ENCODE measurements around the gene TMEM30A. TPM values are rescaled to one million over a fixed set of nuclear protein-coding genes. Genes with fewer than 3 reads are reported as not detected.

The TMEM30A gene
- total RNA-seq, 1 experiment from 2014 or later, result 198 TPM

DNA sequence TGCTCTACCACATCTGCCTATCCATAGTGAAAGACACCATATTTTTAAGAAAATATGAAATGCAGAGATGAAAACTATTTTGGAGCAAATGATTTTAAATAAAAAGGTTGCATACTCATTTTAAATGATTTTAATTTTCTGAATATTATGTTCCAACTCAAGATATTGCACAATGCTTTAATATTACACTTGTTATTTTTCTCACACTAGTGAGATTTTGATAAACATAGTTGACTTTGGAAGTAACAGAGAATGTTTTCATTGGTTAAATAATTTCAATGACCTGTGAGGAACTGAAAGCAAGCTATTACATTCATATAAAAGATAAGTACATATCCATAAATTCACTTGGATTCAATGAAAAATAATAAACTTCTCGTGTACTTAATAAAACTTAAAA is 7.2 kb upstream of the TMEM30A start:
- no peak for DNase-seq (ENCODE audit: low read depth)

DNA sequence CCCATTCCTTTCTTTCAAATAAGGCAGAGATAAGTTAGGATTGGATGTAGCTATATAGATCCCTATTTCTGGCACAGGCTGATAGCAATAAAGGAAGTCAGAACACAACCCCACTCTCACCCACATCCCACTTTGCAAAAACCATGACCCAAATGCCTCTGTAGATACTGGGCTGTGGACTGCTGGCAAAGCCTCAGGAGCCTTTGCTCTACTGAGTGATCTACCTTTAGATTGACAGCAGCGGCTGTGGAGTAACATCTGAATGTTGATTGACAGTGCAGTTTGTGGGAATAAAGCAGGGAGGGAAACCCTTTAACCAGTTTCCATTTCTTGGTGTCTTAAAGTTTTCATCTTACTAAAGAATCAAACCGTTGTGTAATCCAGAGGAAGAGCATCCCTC is 6.7 kb upstream of the TMEM30A start:
- DNase-seq (ENCODE audit: low read depth), result no peak

DNA sequence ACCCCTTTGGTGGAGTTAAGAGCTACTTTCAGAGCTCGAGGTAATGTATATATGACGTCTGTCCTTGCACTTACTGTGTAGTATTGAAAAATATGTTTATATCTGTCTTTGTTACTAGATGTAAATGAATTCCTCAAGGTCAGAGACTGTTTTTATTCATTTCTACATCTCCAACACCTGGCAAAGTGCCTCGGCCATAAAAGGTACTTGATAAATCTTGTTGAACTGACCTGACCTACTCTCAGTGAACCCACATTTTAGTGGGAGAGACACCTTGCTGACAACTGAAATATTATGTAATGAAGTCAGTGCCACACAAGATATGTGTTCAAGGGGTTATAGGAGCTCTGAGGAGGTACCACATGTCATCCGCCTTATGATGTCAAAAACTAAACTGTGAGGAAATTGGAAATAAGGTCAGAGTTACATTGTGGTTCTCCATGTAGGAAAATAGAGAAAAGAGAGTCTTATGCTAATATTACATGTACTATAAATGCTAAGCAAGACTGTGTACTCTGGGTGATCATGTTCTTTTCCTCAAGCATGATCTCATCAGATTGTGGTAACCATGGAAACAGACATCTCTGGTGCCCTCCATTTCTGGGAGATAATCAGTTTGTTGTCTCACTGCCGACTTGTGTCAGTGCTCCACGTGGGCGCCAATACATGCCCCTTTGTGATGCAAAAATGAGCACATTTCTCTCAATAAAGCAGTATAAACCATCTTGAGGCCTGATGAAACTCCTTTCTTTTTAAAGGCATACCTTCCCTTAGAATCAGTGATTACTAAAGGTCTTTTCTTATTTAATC is 5.7 kb upstream of the TMEM30A start:
- DNase-seq (ENCODE audit: low read depth), result no peak

DNA sequence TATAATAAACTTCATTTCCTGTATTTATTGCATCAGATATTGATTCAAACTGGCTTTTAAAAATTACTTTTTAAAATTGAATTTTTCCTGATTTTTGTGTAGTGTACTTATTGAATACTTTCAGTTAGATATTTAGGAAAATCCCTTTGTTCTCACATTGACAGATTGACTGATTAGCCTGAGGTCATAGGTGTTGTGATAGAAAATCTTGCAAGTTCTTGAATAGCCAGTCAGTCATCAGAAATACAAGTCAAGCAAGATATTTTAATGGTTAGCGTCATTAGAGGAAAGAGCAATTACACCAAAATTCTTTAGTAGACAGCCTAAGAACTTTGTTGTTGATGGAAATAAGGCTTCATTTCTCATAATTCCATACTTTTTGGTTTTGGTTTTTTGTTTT is 3.4 kb upstream of the TMEM30A start:
- no peak for DNase-seq (ENCODE audit: low read depth)

DNA sequence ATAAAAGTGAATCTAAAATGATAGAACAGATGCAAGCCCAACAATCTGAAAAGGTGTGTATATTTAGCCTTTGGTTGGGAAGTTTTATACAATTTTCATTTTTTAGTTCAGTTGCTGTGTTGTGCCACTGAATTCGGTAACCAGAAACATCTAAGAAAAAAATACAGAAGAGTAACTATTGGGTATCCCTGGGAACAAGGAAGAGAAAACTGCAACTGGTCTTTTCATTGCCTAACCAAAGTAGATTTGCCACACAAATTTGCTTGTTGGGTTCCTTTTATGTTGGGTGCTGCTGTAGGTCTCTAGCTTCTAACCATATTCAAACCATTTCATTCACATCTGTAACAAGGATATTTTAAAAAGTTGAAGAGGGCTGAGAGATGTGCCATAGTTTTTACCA is 2.8 kb upstream of the TMEM30A start:
- DNase-seq (ENCODE audit: low read depth), result no peak

DNA sequence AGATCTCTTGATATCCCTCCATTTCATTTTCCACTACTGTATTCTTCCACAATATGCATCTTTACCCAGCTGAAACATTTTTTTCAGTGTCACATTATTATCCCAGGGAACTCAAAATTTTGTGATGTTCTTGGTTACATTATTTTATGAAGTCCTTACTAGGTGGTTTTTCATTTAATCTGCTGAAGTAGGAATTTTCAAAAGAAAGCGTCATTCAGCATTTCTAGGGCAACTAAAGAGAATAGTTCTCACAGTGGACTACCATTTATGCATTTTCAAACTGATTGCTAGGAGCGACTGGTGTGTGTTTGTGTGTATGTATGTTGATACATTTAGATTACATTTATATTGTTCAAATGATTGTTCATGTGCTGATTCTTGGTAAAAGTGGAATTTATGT is 2.4 kb upstream of the TMEM30A start:
- DNase-seq (ENCODE audit: low read depth), result no peak

DNA sequence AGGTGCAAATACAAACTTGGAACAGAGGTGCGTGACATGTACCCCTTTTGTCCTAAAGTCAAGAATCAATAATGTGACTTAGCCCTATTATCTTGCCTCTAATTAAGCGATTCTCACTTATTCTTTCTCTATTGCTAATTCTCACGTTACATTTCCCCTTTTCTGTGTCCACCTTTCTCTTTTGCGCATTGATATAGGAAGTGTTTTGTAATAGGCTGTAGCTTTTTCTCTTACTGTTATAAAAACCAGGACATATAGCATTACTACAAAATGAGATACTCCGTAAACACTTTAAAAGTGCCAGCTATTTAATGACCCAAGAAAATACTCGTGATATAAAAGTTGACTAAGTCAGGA is 669 bp upstream of the TMEM30A start:
- no peak for DNase-seq (ENCODE audit: low read depth)

DNA sequence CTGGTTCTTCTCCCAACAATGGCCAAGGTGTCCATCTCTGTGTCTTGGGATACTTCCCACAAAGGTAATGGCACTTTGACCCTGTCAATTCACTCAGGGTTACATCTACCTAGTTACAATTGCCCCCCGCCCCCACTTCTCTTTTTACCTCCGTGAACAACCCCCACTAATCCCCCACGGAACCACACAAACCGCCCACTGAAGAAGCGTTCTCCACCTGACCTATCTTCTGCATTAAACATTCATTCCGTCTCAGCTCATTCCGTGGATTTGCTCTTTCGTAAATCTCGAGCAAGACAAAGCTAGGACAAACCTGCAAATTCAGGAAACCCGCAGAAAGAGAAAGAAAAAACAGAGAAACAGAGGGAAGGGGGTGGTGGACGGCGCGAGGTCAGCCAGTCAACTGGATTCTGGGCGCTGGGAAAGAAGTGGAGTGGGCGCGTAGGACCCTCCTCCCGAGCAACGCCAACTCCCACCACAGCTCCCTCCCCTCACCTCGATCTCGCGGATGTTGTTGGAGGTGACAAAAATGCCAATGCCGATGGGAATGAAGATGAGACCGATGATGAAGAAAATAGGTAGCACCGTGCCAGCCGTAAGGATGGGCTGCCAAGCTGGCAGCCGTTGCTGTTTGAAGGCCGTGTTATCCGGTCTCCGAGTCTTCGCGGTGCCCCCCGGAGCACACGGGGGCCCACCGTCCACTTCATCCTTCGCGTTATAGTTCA is 523 bp downstream of the TMEM30A start:
- DNase-seq (ENCODE audit: low read depth), result peak; percentile 51

DNA sequence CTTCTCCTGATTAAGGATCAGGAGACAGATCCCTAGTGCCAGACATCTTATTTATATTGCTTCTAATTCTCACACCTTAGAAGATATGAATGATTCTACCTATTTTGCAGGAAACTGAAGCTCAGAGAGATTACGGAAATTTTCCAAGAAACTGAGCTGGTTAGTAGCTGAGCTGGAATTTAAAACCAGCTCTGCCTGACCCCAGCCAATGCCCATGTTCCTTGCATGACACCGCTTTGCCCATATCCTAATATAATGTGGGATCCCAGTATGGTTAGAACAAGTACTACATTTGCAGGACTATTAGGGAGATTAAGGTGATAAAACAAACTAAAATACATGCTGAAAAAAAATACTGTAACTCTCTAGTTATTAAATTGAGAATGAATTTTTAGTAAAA is 1.9 kb downstream of the TMEM30A start:
- DNase-seq (ENCODE audit: low read depth), result no peak

DNA sequence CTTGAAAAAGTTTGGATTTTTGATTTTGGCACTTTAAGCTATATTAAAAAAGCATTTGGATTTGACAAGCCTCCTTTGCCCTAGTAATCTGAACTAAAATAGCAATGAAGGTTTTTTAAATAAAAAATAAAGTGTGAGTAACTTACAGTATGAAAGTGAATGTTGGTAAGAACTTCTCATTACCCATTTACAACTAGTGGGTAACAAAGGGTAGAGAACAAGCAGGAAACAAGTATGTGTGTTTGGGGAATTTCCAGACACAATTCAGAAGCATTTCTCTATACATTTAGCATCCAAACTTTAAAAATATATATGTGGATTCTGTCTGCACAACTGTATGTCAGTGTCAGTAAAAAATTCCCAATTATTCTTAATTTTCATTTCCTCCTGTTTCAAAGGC is 2.9 kb downstream of the TMEM30A start:
- DNase-seq (ENCODE audit: low read depth), result no peak

DNA sequence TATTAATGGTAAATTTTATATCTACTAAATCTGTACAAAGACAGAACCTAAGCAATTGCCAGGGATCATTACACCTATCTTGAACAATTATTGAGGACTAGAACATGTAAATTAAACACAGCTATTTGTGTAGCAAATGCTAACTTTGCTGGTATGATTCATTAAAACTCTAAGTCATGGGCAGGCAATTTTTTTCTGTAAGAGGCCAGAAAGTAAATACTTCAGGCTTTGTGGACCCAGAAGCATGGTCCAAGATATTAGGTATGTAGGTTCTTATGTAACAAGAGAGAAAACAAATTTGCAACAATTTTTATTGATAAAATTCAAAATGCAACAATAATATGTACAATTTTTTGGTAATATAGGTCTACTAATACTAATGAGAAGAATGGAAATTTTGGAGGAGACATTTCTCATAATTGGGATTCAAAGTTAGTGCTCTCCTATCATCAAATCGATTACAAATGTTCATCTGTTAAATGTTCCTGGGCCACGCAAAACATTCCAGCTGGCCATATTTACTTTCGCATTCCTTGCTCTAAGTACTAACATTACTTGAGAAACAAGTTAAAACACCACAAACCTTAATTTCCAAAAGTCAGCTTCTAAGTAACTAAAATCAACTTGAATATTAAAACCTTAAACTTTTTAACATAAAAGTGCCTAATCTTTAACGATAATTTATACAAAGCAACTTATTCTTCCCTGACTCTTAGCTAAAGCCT is 4.3 kb downstream of the TMEM30A start:
- no peak for DNase-seq (ENCODE audit: low read depth)

DNA sequence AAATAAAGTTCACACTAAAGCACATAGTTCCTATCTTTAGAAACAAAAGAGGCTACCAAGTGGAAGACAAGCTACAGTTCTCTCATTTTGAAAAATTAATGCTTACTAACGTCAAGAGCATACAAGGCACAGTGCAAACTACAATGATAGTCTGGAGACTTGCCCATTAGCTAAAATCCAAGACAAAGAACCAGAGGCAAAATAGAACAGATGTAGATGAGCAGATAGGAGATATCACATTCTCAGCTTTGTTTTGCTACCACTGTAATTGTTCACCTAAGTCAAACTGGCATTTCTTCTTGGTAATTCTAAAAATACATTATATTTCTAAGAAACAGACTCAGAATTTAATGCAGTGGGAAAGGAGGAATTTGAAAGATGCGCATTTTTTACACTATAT is 5.2 kb downstream of the TMEM30A start:
- DNase-seq (ENCODE audit: low read depth), result no peak

DNA sequence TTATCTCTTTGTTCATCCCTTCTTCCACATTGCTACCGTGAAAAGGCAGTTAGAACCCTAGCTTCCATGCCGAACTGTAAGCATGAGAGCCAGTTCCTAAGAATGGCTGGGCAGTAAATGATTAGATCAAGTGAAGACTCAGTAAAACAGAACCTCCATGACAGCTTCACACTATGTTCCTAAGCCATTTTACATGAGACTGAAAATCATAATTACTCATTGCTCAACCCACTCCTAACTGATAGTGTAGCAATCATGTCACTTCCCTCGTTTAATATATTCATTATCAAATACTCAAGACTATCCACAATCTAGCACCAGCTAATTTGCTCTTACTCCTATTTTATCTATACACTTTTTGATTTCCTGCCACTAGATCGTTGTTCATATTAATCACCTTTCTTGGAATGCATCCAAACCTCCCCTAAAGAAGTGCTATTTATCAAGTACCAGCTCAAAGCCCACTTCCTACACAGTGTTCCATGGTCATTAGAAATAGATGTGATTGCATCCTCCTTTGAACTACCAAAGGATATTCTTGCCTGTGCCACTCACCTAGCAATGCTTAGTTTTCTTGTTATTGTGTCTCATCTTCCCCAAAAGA is 6.0 kb downstream of the TMEM30A start:
- DNase-seq (ENCODE audit: low read depth), result peak; percentile 35

DNA sequence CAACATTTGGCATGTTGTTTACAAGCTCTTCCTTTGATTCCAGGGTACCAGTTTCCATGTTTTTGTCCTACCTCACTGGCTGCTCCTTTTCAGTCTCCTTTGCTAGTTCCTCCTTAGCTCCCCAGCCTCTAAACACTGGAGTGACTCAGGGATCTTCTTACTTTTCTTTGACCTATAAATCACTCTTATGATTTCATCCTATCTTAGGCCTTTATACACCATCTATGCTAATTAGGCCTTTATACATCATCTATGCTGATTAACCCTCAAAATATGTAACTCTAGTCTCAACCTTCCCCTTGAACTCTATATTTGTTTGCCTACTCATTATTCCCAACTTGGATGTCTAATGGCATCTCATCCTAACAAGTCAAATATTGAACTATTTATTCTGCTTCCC is 9.5 kb downstream of the TMEM30A start:
- peak; percentile 96 for DNase-seq (ENCODE audit: low read depth)

DNA sequence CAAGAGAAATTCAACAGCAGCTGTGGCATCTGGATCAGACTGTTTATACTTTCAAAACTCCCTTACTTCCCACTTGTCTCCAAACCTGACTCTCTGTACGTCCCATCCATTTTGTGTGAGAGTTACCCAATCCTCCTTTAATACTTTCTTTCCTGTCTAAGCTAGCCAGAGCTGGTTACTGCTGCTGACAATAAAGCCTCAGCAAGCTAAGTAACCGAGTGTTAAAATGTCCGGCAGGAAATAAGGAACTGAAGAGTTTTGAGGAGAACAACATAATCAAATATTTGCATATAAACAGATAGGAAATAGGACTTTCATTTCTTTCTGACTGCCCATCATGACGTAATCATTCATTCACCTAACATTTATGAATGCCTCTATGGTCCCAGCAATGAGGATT is 11.6 kb downstream of the TMEM30A start:
- DNase-seq (ENCODE audit: low read depth), result no peak

DNA sequence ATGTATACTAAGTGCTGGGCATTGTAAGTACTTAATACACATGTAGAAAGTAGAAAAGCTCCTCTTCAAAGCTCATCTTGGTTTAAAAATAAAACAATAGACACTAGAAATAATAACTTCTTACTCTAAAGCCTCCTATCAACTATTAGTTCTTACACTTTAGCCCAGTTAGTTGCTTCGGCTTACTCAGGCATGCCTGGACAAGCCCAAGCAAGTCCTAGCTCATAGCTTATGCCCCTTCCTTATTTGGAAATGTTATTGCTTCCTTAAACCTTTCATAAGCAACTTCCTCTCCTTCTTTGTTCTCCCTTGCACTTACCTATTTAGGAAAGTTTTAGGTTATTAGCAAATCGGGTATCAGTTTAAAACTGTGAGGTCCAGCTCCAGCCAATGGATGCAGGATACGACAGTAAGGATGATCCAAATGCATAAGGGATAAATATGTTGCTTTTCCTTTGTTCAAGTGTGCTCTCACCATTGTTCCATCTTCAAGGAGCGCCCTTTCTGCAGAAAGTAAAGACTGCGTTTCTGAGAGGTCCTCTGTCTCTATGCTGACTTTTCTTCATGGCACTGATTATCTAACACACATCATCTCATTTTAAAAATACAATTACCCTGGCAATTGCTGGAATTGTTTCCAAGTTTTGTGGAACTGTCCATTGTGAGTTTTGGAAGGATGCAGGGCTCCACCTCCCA is 12.3 kb downstream of the TMEM30A start:
- DNase-seq (ENCODE audit: low read depth), result no peak

DNA sequence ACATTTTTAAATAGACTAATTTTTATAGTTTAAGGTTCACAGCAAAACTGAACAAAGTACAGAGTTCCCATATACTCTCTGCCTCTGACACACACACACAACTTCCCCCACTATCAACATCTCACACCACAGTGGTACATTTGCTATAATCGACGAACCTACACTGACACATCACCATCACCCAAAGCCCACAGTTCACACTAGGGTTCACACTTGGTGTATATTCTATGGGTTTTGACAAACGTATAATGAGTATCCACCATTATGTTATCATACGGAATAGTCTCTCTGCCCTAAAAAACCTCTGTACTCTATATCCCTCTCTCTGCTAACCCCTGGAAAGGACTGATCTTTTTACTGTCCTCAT is 15.6 kb downstream of the TMEM30A start:
- DNase-seq (ENCODE audit: low read depth), result no peak

DNA sequence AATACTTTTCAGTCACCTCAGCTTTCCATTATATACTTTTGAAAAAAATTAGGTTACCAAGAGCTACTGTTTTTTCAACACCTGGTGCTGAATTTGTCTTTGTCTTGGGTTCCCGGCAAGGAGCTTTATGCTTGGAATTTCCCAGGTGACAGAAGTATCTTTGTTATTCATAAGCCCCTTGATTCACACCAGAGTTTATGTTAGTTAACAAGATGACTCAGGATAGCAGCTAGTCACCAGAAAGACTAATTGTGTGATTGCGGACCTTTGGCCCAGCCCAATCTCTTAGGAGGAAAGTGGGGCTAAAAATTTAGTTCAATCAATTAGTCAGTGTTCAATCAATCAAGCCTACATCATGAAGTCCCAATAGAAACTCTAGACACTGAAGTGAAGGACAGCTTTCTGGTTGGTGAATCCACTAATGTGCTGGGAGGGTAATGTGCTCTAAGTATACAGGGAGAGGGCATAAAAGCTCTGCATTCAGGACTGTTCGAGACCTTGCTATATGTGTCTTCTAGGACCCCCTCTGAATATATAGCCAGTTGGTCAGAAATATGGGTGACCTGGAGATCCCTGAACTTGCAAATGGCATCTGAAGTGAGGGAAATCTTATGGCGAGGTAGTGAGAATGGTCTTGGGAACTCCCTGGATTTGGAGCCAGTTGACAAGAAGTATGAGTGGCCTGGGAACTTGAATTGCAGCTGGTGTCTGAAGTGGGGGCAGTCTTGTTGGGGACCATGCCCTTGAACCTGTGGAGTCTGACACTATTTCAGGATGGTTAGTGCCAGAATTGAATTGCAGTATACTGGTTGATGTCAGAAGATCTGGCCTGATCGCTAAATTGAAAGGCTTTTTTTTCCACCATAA is 16.2 kb downstream of the TMEM30A start:
- DNase-seq (ENCODE audit: low read depth), result peak; percentile 72

DNA sequence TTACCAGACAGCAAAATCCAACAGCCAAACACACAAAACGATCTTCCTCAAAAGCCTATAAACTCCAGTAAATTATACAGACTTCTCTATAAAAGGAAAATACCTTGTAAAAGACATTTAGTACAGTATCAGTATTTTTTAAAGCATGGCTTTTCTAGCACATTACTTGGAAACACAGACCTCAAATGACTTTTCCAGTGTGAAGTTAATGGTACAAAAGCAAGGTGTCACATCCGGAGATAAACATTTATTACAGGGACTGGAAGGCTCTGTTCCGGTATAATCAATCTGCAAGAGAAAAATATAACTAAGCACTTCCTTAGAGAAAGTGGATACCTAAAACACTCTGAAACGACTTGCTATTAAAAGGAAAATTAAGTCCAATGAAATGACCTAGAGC is 17.1 kb downstream of the TMEM30A start:
- DNase-seq (ENCODE audit: low read depth), result no peak

DNA sequence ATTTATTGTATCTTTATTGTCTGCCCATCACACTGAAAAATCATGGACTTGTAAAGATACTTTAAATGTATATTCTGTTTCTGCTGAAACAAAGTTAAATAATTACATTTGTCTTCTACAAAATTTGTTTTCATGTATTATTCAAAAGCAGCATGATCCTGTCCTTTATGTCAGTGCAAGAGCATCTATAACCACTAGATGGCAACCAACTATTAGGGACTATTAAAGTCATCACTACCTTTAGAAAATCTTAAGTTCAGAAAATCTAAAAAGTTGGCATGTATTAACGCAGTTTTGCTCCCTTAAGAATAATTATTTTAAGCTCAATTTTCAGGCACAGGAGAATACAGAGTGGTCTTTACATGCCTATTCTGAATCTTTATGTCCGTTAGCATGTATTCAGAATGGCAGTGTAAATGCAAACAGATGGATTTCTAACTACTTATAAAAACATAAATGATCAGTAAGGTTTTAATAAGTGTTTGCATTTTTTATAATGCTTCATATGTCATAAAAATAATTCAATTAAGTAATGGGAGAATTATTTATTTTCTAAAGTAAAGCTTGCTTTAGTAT is 17.8 kb downstream of the TMEM30A start:
- DNase-seq (ENCODE audit: low read depth), result peak; percentile 70

DNA sequence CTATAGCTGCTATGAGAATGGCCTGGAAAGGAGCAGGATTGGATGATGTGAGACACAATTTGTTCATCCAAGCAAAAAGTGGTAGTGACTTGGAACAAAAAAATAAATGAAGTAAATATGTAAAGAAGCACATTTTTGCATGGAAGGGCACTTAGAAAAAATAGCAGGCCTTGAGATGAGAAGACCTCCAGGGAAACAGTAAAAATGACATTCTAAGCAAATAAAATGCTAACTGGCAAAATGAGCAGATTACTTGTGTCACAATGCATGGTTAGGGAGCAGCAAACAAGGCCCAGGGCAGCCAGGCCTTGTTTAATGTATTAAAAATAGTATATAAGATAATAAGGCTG is 21.2 kb downstream of the TMEM30A start:
- no peak for DNase-seq (ENCODE audit: low read depth)

Data from M059J (cell line).